Measurements from ENCODE around the gene SMYD3. TPM values are rescaled to one million over a fixed set of nuclear protein-coding genes. Genes with fewer than 3 reads are reported as not detected.

Gene SMYD3
- total and polyA plus RNA-seq, 9 donors = 10.8 to 24.0 (median 13.7) TPM

DNA sequence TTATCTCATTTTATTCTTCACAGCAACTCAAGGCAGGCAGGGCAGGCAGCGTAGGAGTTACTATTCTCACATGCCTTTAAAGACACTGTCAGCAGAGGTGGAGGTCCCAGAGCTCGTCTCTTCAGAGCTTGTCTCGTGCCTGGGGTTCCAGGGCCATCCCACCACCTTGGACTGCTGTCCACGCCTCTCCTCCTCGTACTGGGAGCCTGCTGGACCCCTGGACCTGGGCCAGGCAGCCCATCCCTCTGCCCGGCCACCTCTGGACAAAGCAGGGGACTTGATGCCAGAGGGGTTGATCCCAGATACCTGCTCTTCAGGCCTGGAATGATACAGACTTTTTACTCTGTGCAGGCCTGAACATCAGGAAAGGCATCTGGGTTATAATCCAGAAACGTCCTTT, 805.4 kb downstream of the SMYD3 start:
- intact Hi-C loops (cut with DNase I) = no loop called here
- 89 to 90% (median 90%) methylated on average over 7 of the region's 7 CpGs for WGBS, 3 donors
- Histone ChIP-seq H3K4me3 (no peak overlapping the region), H3K9me3 (no peaks in the 10 kb centered on the region), H3K36me3 (no peaks in the 10 kb centered on the region), H3K4me1 (ENCODE audit: insufficient read depth) (no peaks in the 10 kb centered on the region), H3K27ac (no peak overlapping the region), H3K27me3 (no peaks in the 10 kb centered on the region)
- no peak for TF ChIP-seq POLR2A (IDR thresholded peaks at IDR 0.05)
- TF ChIP-seq, protein P1, sequence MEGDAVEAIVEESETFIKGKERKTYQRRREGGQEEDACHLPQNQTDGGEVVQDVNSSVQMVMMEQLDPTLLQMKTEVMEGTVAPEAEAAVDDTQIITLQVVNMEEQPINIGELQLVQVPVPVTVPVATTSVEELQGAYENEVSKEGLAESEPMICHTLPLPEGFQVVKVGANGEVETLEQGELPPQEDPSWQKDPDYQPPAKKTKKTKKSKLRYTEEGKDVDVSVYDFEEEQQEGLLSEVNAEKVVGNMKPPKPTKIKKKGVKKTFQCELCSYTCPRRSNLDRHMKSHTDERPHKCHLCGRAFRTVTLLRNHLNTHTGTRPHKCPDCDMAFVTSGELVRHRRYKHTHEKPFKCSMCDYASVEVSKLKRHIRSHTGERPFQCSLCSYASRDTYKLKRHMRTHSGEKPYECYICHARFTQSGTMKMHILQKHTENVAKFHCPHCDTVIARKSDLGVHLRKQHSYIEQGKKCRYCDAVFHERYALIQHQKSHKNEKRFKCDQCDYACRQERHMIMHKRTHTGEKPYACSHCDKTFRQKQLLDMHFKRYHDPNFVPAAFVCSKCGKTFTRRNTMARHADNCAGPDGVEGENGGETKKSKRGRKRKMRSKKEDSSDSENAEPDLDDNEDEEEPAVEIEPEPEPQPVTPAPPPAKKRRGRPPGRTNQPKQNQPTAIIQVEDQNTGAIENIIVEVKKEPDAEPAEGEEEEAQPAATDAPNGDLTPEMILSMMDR (IDR thresholded peaks at IDR 0.05) = no peak
- TF ChIP-seq EP300 (IDR thresholded peaks at IDR 0.05) = no peak
- DNase-seq = no peak

DNA sequence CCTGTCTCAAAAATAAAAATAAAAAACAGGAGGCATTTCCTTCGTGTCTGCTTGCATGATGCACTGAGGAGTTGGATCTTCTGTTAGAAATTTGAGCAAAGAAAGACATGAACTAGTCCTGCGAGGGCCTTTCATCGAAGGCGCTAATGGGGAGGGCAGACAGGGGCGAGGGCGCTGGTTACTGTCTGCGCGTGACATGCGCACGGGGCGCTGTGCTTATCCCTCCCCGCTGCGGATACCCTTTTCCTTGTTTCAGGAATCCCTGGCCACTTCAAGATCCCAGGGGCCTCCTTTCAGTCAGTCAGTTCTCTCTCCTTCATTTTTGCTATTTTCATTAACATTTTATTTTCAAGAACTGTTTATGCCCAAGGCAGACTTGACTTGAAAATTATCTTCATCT, 806.4 kb downstream of the SMYD3 start:
- no peak for DNase-seq
- WGBS, 3 donors = 94 to 97% (median 94%) methylated on average over 13 of the region's 13 CpGs
- H3K27me3 ChIP-seq = no peaks in the 10 kb centered on the region
- TF ChIP-seq EP300 (IDR thresholded peaks at IDR 0.05) (no peak), POLR2A (IDR thresholded peaks at IDR 0.05) (no peak)
- TF ChIP-seq, protein P1 (IDR thresholded peaks at IDR 0.05) = no peak
- H3K36me3 ChIP-seq = no peaks in the 10 kb centered on the region
- H3K27ac ChIP-seq = no peak overlapping the region
- no peak overlapping the region for H3K4me3 ChIP-seq
- intact Hi-C loops (cut with DNase I) = no loop called here
- H3K4me1 ChIP-seq (ENCODE audit: insufficient read depth) = no peaks in the 10 kb centered on the region
- no peaks in the 10 kb centered on the region for H3K9me3 ChIP-seq

Small RNA genes within 50 kb of the gene (small RNA-seq; reads per million reads assigned to genes)
- not detected for gene AL356583.2
- not detected for gene RF00019
- not detected for gene RNU6-1283P

Other genes starting within 250 kb of the SMYD3 start
- gene TFB2M, start 59.0 kb upstream of the SMYD3 start, total RNA-seq = 1 to 10 TPM; 7.1 to 9.8 (median 9.0) TPM
- gene TFB2M, start 59.0 kb upstream of the SMYD3 start, polyA plus RNA-seq = 1 to 10 TPM; 7.6 to 9.4 TPM
- 10 to 100 TPM; 16.0 to 31.2 (median 23.5) TPM for gene CNST, start 59.2 kb upstream of the SMYD3 start, total RNA-seq
- 10 to 100 TPM in 1 of 2 donors, 1 to 10 TPM in 1; 8.7 to 17.3 TPM for gene CNST, start 59.2 kb upstream of the SMYD3 start, polyA plus RNA-seq
- 10 to 100 TPM; 14.7 to 26.2 (median 23.8) TPM for gene SCCPDH, start 217.1 kb upstream of the SMYD3 start, total RNA-seq
- gene SCCPDH, start 217.1 kb upstream of the SMYD3 start, polyA plus RNA-seq = 10 to 100 TPM; 20.3 to 24.9 TPM